ENCODE measurements around the gene KIF13A. TPM values are rescaled to one million over a fixed set of nuclear protein-coding genes. Genes with fewer than 3 reads are reported as not detected.

The KIF13A gene
- total and polyA plus RNA-seq, 2 experiments from 2014 or later, result 8.4 to 28.2 TPM

GRCh38 chr6:17904491-17905120 lies 82.8 kb downstream of the KIF13A start:
- H3K79me2 ChIP-seq (replicated peaks; ENCODE audit: insufficient read depth), result peaks cover 65% of the 10 kb centered on the region

More at GRCh38 chr6:17904491-17905120, 82.8 kb downstream of the KIF13A start:
- Histone ChIP-seq H3K27me3 (ENCODE audit: insufficient read depth) (no peaks in the 10 kb centered on the region), H3K36me3 (ENCODE audit: insufficient read depth) (no peaks in the 10 kb centered on the region), H3K27ac (ENCODE audit: low read depth) (no peak overlapping the region; the same call in 1 of the 2 replicates), H3K4me2 (no peak overlapping the region), H4K20me1 (replicated peaks; ENCODE audit: insufficient read depth) (no peaks in the 10 kb centered on the region), H3K4me3 (no peak overlapping the region), H3K9me2 (ENCODE audit: insufficient read depth) (no peaks in the 10 kb centered on the region), H3K4me1 (ENCODE audit: insufficient read depth) (peaks cover 20% of the 10 kb centered on the region), H3F3A (replicated peaks; ENCODE audit: low read depth) (no peaks in the 10 kb centered on the region), H2AFZ (no peak overlapping the region)
- H3K27ac Mint-ChIP-seq, result no peak overlapping the region
- no peak overlapping the region for H3K4me3 Mint-ChIP-seq
- TF ChIP-seq ETS1 (IDR thresholded peaks at IDR 0.05) (no peak), POLR2AphosphoS5 (IDR thresholded peaks at IDR 0.05; ENCODE audit: low read depth) (no peak), CREB1 (CRISPR knock-in tag; IDR thresholded peaks at IDR 0.05; ENCODE audit: low read depth) (no peak), NANOG (IDR thresholded peaks at IDR 0.05; ENCODE audit: borderline replicate concordance) (no peak), STAT1 (IDR thresholded peaks at IDR 0.05; ENCODE audit: unreplicated experiment) (no peak), ZNF462 (CRISPR knock-in tag; IDR thresholded peaks at IDR 0.05) (no peak), REST (IDR thresholded peaks at IDR 0.05; ENCODE audit: unreplicated experiment) (no peak)
- peaks cover 23% of the 10 kb centered on the region for H3K4me1 Mint-ChIP-seq
- peaks cover 2% of the 10 kb centered on the region; the same call in 1 of the 3 replicates for H3K36me3 Mint-ChIP-seq (ENCODE audit: low read depth)
- DNase-seq (ENCODE audit: low spot score) (no peak), ATAC-seq (no peak)
- no peaks in the 10 kb centered on the region for H3K27me3 Mint-ChIP-seq (ENCODE audit: insufficient read depth, low read depth, poor library complexity)
- no peaks in the 10 kb centered on the region for H3K9me3 Mint-ChIP-seq

Measured in GM23338 (cell line).